H54 (cell line): ENCODE results near the gene HIVEP3.

Experiments used
- DNase-seq: peaks from one replicate; pipeline ENCODE4 v3.0.0; 2011; ENCODE audit warnings: low spot score, mixed read lengths; ENCODE audit not compliant: insufficient read length
- FAIRE-seq: peaks from 3 replicates; lab custom pipeline; 2011; peaks lifted over from hg19 to GRCh38; lab: Jason Lieb, UNC
- POLR2A ChIP-seq: IDR thresholded peaks from 2 replicates; pipeline ENCODE4 v1.6.1; 2011; ENCODE audit warnings: low read depth, mild to moderate bottlenecking, low read length

Gene HIVEP3

GRCh38 chr1:41827991-41828570 is 90.6 kb downstream of the HIVEP3 start:
- TF ChIP-seq POLR2A = no peak
- no peak for DNase-seq
- FAIRE-seq = no peak

- no peak for TF ChIP-seq POLR2A
- DNase-seq = peak; percentile 24
- no peak for FAIRE-seq
These were observed 95.3 kb downstream of the HIVEP3 start for GRCh38 chr1:41823471-41823870.

- no peak for FAIRE-seq
- TF ChIP-seq POLR2A = no peak
- DNase-seq = no peak
These were observed 95.9 kb downstream of the HIVEP3 start for GRCh38 chr1:41822866-41823265.

GRCh38 chr1:41819843-41820242 is 98.9 kb downstream of the HIVEP3 start:
- no peak for TF ChIP-seq POLR2A
- no peak for FAIRE-seq

GRCh38 chr1:41819069-41819468 is 99.7 kb downstream of the HIVEP3 start:
- no peak for TF ChIP-seq POLR2A
- DNase-seq = no peak
- FAIRE-seq = no peak

More at GRCh38 chr1:41819843-41820242, 98.9 kb downstream of the HIVEP3 start:
- no peak for DNase-seq

- FAIRE-seq (no peak), DNase-seq (no peak)
- no peak for TF ChIP-seq POLR2A
These were observed 102.7 kb downstream of the HIVEP3 start for GRCh38 chr1:41816061-41816460.

GRCh38 chr1:41813755-41814745 is 104.7 kb downstream of the HIVEP3 start:
- no peak for TF ChIP-seq POLR2A
- DNase-seq (no peak), FAIRE-seq (no peak)

GRCh38 chr1:41813226-41813625 is 105.5 kb downstream of the HIVEP3 start:
- DNase-seq (no peak), FAIRE-seq (no peak)
- no peak for TF ChIP-seq POLR2A

GRCh38 chr1:41812453-41812852 is 106.3 kb downstream of the HIVEP3 start:
- FAIRE-seq (no peak), DNase-seq (peak; percentile 38)
- no peak for TF ChIP-seq POLR2A

GRCh38 chr1:41812051-41812450 is 106.7 kb downstream of the HIVEP3 start:
- no peak for FAIRE-seq
- DNase-seq = peak; percentile 70
- no peak for TF ChIP-seq POLR2A

GRCh38 chr1:41811051-41811795 is 107.5 kb downstream of the HIVEP3 start:
- TF ChIP-seq POLR2A = no peak
- FAIRE-seq (no peak), DNase-seq (no peak)

GRCh38 chr1:41810446-41810845 is 108.3 kb downstream of the HIVEP3 start:
- FAIRE-seq (no peak), DNase-seq (peak; percentile 35)
- no peak for TF ChIP-seq POLR2A

GRCh38 chr1:41809692-41810091 is 109.0 kb downstream of the HIVEP3 start:
- no peak for TF ChIP-seq POLR2A
- FAIRE-seq = no peak
- no peak for DNase-seq

- FAIRE-seq = no peak
- no peak for TF ChIP-seq POLR2A
- DNase-seq = no peak
These were observed 111.3 kb downstream of the HIVEP3 start for GRCh38 chr1:41807390-41807789.
